GM12878 (cell line): ENCODE results near the gene CXXC4. TPM values are rescaled to one million over a fixed set of nuclear protein-coding genes. Genes with fewer than 3 reads are reported as not detected.

Experiments used
- ATAC-seq: fragments of 200-7000 bp; cut with Tn5 transposase; 3 replicates; pipeline ENCODE4 v1.9.1; 2020; ENCODE audit warnings: mild to moderate bottlenecking, moderate library complexity
- BruUV-seq: library from RNA; stranded (reverse); fragments of 400-500 nt; replicated peaks from 2 replicates; lab custom pipeline; 2021; lab: Mats Ljungman, UMichigan
- CTCF ChIA-PET: fragments of 300-600 bp; sonication (Branson Sonifier 250); formaldehyde crosslinking; extraction: SDS; loops from one replicate; lab custom pipeline; 2021; ENCODE audit warnings: inconsistent platforms; lab: Yijun Ruan, JAX
- POLR2A ChIA-PET: fragments of 350-600 bp; formaldehyde crosslinking; extraction: SDS; loops from one replicate; lab custom pipeline; 2021; ENCODE audit warnings: inconsistent platforms; lab: Charles Lee
- RAD21 ChIA-PET: fragments of 300-600 bp; sonication (Branson Sonifier 250); formaldehyde crosslinking; loops from one replicate; lab custom pipeline; 2023; ENCODE audit warnings: antibody characterized with exemption; ENCODE audit not compliant: unreplicated experiment; lab: Charles Lee
- SMC1A ChIA-PET: fragments of 300-600 bp; sonication (Branson Sonifier 250); formaldehyde crosslinking; loops from one replicate; lab custom pipeline; 2023; ENCODE audit not compliant: unreplicated experiment, uncharacterized antibody; lab: Charles Lee
- DNase-seq: peaks from one replicate; pipeline ENCODE4 v3.0.0-alpha.2; 2011; ENCODE audit warnings: low read depth, low spot score
- FAIRE-seq: peaks from 3 replicates; lab custom pipeline; 2011; peaks lifted over from hg19 to GRCh38; lab: Jason Lieb, UNC
- H2AFZ ChIP-seq: 2 replicates; pipeline ENCODE4 v1.6.0; 2011; ENCODE audit warnings: low read depth, low read length, control low read depth; ENCODE audit not compliant: control insufficient read depth
- H3K27ac ChIP-seq: 2 replicates; pipeline ENCODE4 v1.5.1; 2011; ENCODE audit warnings: control low read depth; ENCODE audit not compliant: control insufficient read depth, insufficient read depth
- H3K27me3 ChIP-seq, 2 experiments: replicated peaks in 1 of 2; 2 replicates each; pipeline versions ENCODE4 v1.6.0 to v1.6.1; 2011; ENCODE audit warnings: low read length in 1 of 2; ENCODE audit not compliant: control insufficient read depth in 2 of 2, insufficient read depth in 2 of 2
- H3K36me3 ChIP-seq, 2 experiments: 2 replicates each; pipeline ENCODE4 v1.5.1; 2011; ENCODE audit warnings: low read length in 1 of 2; ENCODE audit not compliant: control insufficient read depth in 2 of 2, insufficient read depth in 2 of 2
- H3K4me1 ChIP-seq: 2 replicates; pipeline ENCODE4 v1.6.1; 2011; ENCODE audit warnings: mild to moderate bottlenecking, low read length, moderate library complexity, mixed read lengths; ENCODE audit not compliant: control insufficient read depth, insufficient read depth
- H3K4me2 ChIP-seq: 2 replicates; pipeline ENCODE4 v1.6.0; 2011; ENCODE audit warnings: control low read depth; ENCODE audit not compliant: control insufficient read depth, insufficient read depth
- H3K4me3 ChIP-seq: fragments of 200-600 bp; sonication (generic); 2 replicates; pipeline ENCODE4 v1.5.1; 2016
- H3K79me2 ChIP-seq: 2 replicates; pipeline ENCODE4 v1.6.0; 2011; ENCODE audit warnings: low read length; ENCODE audit not compliant: control insufficient read depth, insufficient read depth
- H3K9ac ChIP-seq: 2 replicates; pipeline ENCODE4 v1.8.0; 2011; ENCODE audit warnings: low read length, control low read depth, mixed read lengths; ENCODE audit not compliant: control insufficient read depth, insufficient read depth
- H3K9me3 ChIP-seq: replicated peaks from 3 replicates; pipeline ENCODE4 v1.5.1; 2011; ENCODE audit warnings: mild to moderate bottlenecking, low read length; ENCODE audit not compliant: control insufficient read depth, insufficient read depth
- H4K20me1 ChIP-seq: 2 replicates; pipeline ENCODE4 v1.6.0; 2011; ENCODE audit not compliant: control insufficient read depth, insufficient read depth
- CHD4 ChIP-seq: fragments of 200-600 bp; sonication (generic); IDR thresholded peaks from 2 replicates; pipeline ENCODE4 v1.6.1; 2016; ENCODE audit warnings: mild to moderate bottlenecking
- EZH2 ChIP-seq: IDR thresholded peaks from 2 replicates; pipeline ENCODE4 v1.6.1; 2012; ENCODE audit warnings: low read depth, mild to moderate bottlenecking, control low read depth, inconsistent platforms, low read length, borderline replicate concordance; ENCODE audit not compliant: control insufficient read depth
- HDGF ChIP-seq: fragments of 450-650 bp; IDR thresholded peaks from 2 replicates; pipeline ENCODE4 v1.6.1; 2016; ENCODE audit warnings: antibody characterized with exemption
- MTA2 ChIP-seq: fragments of 450-650 bp; IDR thresholded peaks from 2 replicates; pipeline ENCODE4 v1.6.1; 2016; ENCODE audit warnings: low read depth, mild to moderate bottlenecking, moderate library complexity
- NR2C1 ChIP-seq: fragments of 450-650 bp; IDR thresholded peaks from 2 replicates; pipeline ENCODE4 v1.6.1; 2017; ENCODE audit warnings: antibody characterized with exemption, mild to moderate bottlenecking, moderate library complexity
- RCOR1 ChIP-seq: conservative IDR thresholded peaks from 2 replicates; pipeline ENCODE4 v1.6.1; 2012; ENCODE audit warnings: low read depth, low read length, improper control_type of control experiment
- TAF1 ChIP-seq: IDR thresholded peaks from 2 replicates; pipeline ENCODE4 v1.6.1; 2011; ENCODE audit warnings: mild to moderate bottlenecking, low read depth, low read length, borderline replicate concordance
- WGBS: methylation state at CpG from one replicate; pipeline ENCODE4 v1.1.6; 2016; ENCODE audit warnings: low lambda C conversion rate; ENCODE audit not compliant: insufficient replicate concordance, insufficient coverage; ENCODE audit errors: missing lambda C conversion rate; 5-methylcytosine and 5-hydroxymethylcytosine counted together
- in situ Hi-C: fragments of 300-500 bp; cut with MboI; formaldehyde crosslinking; loops from 9 replicates; pipeline ENCODE4 v1.14.3; 2018; ENCODE audit warnings: mixed read lengths
- intact Hi-C: fragments of 100-400 bp; cut with micrococcal nuclease; formaldehyde crosslinking; loops from one replicate; pipeline ENCODE4 v1.14.2; 2022; ENCODE audit not compliant: unreplicated experiment
- polyA plus RNA-seq, 11 experiments: library from polyadenylated mRNA; depleted of rRNA in 4 of 11; unstranded in 6 of 11; stranded (reverse) in 5 of 11; fragments of >200 nt; fragmentation: Nextera tagmentation in 4 of 11; fragmentation: Illumina TruSeq in 1 of 11; extraction: Ambion mirVana in 4 of 11; extraction: Trizol in 1 of 11; gene quantifications; 1 replicate in 1 of 11; 2 replicates in 10 of 11; pipeline versions ENCODE4 v1.2.1 to v1.2.3, GENCODE V29; 2011 to 2016; ENCODE audit warnings: inconsistent platforms in 2 of 11, missing spikeins in 2 of 11, low read depth in 1 of 11
- total RNA-seq, 4 experiments: library from RNA; depleted of rRNA in 3 of 4; stranded (reverse); fragments of >200 nt in 3 of 4; fragmentation: Illumina TruSeq in 1 of 4; extraction: Trizol in 1 of 4; gene quantifications; 2 replicates each; pipeline versions ENCODE4 v1.2.1 to v1.2.3, GENCODE V29; 2013 to 2021
- TF ChIP-seq, protein P1 (sequence below): fragments of 450-650 bp; IDR thresholded peaks from 2 replicates; pipeline ENCODE4 v1.6.1; 2017; ENCODE audit warnings: borderline replicate concordance

CXXC4 gene
- total and polyA plus RNA-seq, 10 of the 15 experiments (the other 5 are each of a cell fraction or from before 2014, with no cell fraction given) = 4.2 to 17.0 (median 7.8) TPM

GRCh38 chr4:104475652-104476051, 19.0 kb downstream of the CXXC4 start:
- no peak for TF ChIP-seq NR2C1
- no peak for TF ChIP-seq EZH2
- TF ChIP-seq TAF1 = no peak
- TF ChIP-seq, protein P1, sequence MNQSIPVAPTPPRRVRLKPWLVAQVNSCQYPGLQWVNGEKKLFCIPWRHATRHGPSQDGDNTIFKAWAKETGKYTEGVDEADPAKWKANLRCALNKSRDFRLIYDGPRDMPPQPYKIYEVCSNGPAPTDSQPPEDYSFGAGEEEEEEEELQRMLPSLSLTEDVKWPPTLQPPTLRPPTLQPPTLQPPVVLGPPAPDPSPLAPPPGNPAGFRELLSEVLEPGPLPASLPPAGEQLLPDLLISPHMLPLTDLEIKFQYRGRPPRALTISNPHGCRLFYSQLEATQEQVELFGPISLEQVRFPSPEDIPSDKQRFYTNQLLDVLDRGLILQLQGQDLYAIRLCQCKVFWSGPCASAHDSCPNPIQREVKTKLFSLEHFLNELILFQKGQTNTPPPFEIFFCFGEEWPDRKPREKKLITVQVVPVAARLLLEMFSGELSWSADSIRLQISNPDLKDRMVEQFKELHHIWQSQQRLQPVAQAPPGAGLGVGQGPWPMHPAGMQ = no peak
- no peak for TF ChIP-seq HDGF
- TF ChIP-seq RCOR1 = no peak
- TF ChIP-seq CHD4 = no peak
- no peak for TF ChIP-seq MTA2
- DNase-seq (no peak), ATAC-seq (peak; percentile 51), FAIRE-seq (no peak)
- Histone ChIP-seq H3K9me3 (peaks cover 4% of the 10 kb centered on the region; the same call in 2 of the 3 replicates), H3K27me3 (no peaks in the 10 kb centered on the region), H3K4me2 (no peak overlapping the region), H2AFZ (no peak overlapping the region), H4K20me1 (no peaks in the 10 kb centered on the region), H3K9ac (no peak overlapping the region), H3K4me3 (no peak overlapping the region), H3K27ac (no peak overlapping the region), H3K36me3 (no peaks in the 10 kb centered on the region), H3K4me1 (no peaks in the 10 kb centered on the region), H3K79me2 (no peaks in the 10 kb centered on the region)
- in situ Hi-C loops (no loop called here), intact Hi-C loops (no loop called here)
- BruUV-seq = no TSS peak
- POLR2A ChIA-PET = no interaction called here
- RAD21 ChIA-PET = no interaction called here
- SMC1A ChIA-PET = no interaction called here
- CTCF ChIA-PET = no interaction called here
- WGBS = 62% methylated on average over 4 of the region's 4 CpGs
